Stomach (tissue), 4 donors: Measurements from ENCODE around the gene SMG9.

Experiments
- EP300 ChIP-seq: sonication (generic); formaldehyde crosslinking; IDR thresholded peaks from one replicate; pipeline ENCODE4 v1.6.1; 2017; ENCODE audit warnings: antibody characterized with exemption
- POLR2A ChIP-seq, 4 donors: fragments of 450-650 bp; IDR thresholded peaks; one replicate each; pipeline ENCODE4 v1.6.1; 2016; ENCODE audit warnings: antibody characterized with exemption in 4 of 4, control low read depth in 2 of 4, mild to moderate bottlenecking in 1 of 4, moderate library complexity in 1 of 4
- POLR2AphosphoS5 ChIP-seq, 3 donors: sonication (generic); formaldehyde crosslinking; IDR thresholded peaks; one replicate each; pipeline ENCODE4 v1.6.1; 2016; ENCODE audit warnings: antibody characterized with exemption in 3 of 3
- TF ChIP-seq, protein P1 (sequence below), 7 experiments: fragments of 450-650 bp in 4 of 7; fragments of 200-600 bp in 3 of 7; sonication (generic) in 3 of 7; IDR thresholded peaks; one replicate each; pipeline ENCODE4 v1.5.1; 2016 to 2019; ENCODE audit warnings: antibody characterized with exemption in 7 of 7, control low read depth in 2 of 7, mild to moderate bottlenecking in 1 of 7

- TF ChIP-seq, protein P1, sequence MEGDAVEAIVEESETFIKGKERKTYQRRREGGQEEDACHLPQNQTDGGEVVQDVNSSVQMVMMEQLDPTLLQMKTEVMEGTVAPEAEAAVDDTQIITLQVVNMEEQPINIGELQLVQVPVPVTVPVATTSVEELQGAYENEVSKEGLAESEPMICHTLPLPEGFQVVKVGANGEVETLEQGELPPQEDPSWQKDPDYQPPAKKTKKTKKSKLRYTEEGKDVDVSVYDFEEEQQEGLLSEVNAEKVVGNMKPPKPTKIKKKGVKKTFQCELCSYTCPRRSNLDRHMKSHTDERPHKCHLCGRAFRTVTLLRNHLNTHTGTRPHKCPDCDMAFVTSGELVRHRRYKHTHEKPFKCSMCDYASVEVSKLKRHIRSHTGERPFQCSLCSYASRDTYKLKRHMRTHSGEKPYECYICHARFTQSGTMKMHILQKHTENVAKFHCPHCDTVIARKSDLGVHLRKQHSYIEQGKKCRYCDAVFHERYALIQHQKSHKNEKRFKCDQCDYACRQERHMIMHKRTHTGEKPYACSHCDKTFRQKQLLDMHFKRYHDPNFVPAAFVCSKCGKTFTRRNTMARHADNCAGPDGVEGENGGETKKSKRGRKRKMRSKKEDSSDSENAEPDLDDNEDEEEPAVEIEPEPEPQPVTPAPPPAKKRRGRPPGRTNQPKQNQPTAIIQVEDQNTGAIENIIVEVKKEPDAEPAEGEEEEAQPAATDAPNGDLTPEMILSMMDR (IDR thresholded peaks at IDR 0.05) = no peak
- TF ChIP-seq POLR2AphosphoS5 (IDR thresholded peaks at IDR 0.05) (no peak), POLR2A (IDR thresholded peaks at IDR 0.05) (no peak), EP300 (no peak)
Measured at GRCh38 chr19:43704002-43704705, 50.6 kb downstream of the SMG9 start.
